GM23248 (cell line): Measurements from ENCODE around the gene FAM193A. TPM values are rescaled to one million over a fixed set of nuclear protein-coding genes. Genes with fewer than 3 reads are reported as not detected.
A peak's percentile ranks its signal among the peaks of the same experiment; 100 is the strongest.
"Not testable (repeated sequence)": the region's sequence is repeated elsewhere in the genome, so short reads cannot be mapped to it uniquely, and the experiment has no call there.

Experiments
- DNase-seq: peaks from one replicate; pipeline ENCODE4 v3.0.0-alpha.2; 2015
- H2AFZ ChIP-seq: fragments of 200-600 bp; sonication (generic); 2 replicates; pipeline ENCODE4 v1.6.1; 2016; ENCODE audit warnings: antibody characterized with exemption
- H3F3A ChIP-seq: fragments of 200-600 bp; sonication (generic); 2 replicates; pipeline ENCODE4 v1.6.1; 2016; ENCODE audit warnings: mild to moderate bottlenecking, antibody characterized with exemption, mixed run types; ENCODE audit not compliant: insufficient read depth
- H3K27ac ChIP-seq: fragments of 200-600 bp; sonication (generic); 2 replicates; pipeline ENCODE4 v1.5.1; 2016; ENCODE audit warnings: mild to moderate bottlenecking
- H3K27me3 ChIP-seq: fragments of 200-600 bp; sonication (generic); replicated peaks from 2 replicates; pipeline ENCODE4 v1.6.1; 2016; ENCODE audit warnings: mild to moderate bottlenecking; ENCODE audit not compliant: insufficient read depth
- H3K36me3 ChIP-seq: fragments of 200-600 bp; sonication (generic); 2 replicates; pipeline ENCODE4 v1.6.1; 2016; ENCODE audit warnings: low read depth, mild to moderate bottlenecking
- H3K4me1 ChIP-seq: fragments of 200-600 bp; sonication (generic); 2 replicates; pipeline ENCODE4 v1.6.1; 2016; ENCODE audit warnings: mild to moderate bottlenecking; ENCODE audit not compliant: insufficient read depth
- H3K4me2 ChIP-seq: fragments of 200-600 bp; sonication (generic); one replicate; pipeline ENCODE4 v1.6.1; 2016; ENCODE audit warnings: mild to moderate bottlenecking; ENCODE audit not compliant: unreplicated experiment
- H3K4me3 ChIP-seq: fragments of 200-600 bp; sonication (generic); 2 replicates; pipeline ENCODE4 v1.5.1; 2016; ENCODE audit warnings: mild to moderate bottlenecking
- H3K79me2 ChIP-seq: fragments of 200-600 bp; sonication (generic); 2 replicates; pipeline ENCODE4 v1.6.1; 2016; ENCODE audit warnings: mild to moderate bottlenecking; ENCODE audit not compliant: insufficient read depth
- H3K9ac ChIP-seq: fragments of 200-600 bp; sonication (generic); 2 replicates; pipeline ENCODE4 v1.6.1; 2016; ENCODE audit warnings: mild to moderate bottlenecking
- H3K9me2 ChIP-seq: fragments of 200-600 bp; sonication (generic); 2 replicates; pipeline ENCODE4 v1.6.1; 2016; ENCODE audit warnings: mixed run types, mild to moderate bottlenecking, moderate library complexity; ENCODE audit not compliant: insufficient read depth
- H3K9me3 ChIP-seq: fragments of 200-600 bp; sonication (generic); one replicate; pipeline ENCODE4 v1.6.1; 2017; ENCODE audit warnings: low read depth
- H4K20me1 ChIP-seq: fragments of 200-600 bp; sonication (generic); 2 replicates; pipeline ENCODE4 v1.6.0; 2016; ENCODE audit not compliant: insufficient read depth
- EZH2 ChIP-seq: fragments of 200-600 bp; sonication (generic); IDR thresholded peaks from 2 replicates; pipeline ENCODE4 v1.6.1; 2018; ENCODE audit warnings: antibody characterized with exemption, mild to moderate bottlenecking; ENCODE audit not compliant: insufficient read depth, poor library complexity, severe bottlenecking
- EZH2phosphoT487 ChIP-seq: fragments of 200-600 bp; sonication (generic); IDR thresholded peaks from 2 replicates; pipeline ENCODE4 v1.6.1; 2018; ENCODE audit warnings: antibody characterized with exemption, moderate library complexity, mild to moderate bottlenecking, low read depth; ENCODE audit not compliant: insufficient read depth
- WGBS, 2 experiments: methylation state at CpG; one replicate each; pipeline ENCODE4 v1.1.6; 2015 to 2017; ENCODE audit warnings: low lambda C conversion rate in 2 of 2, low coverage in 1 of 2; ENCODE audit errors: missing lambda C conversion rate in 2 of 2; 5-methylcytosine and 5-hydroxymethylcytosine counted together
- in situ Hi-C: fragments of 300-500 bp; cut with MboI; formaldehyde crosslinking; loops from 2 replicates; pipeline ENCODE4 v1.15.0; 2020
- polyA plus RNA-seq: library from polyadenylated mRNA; unstranded; fragments of >200 nt; fragmentation: Nextera tagmentation; extraction: Ambion mirVana; gene quantifications from 2 replicates; pipeline ENCODE4 v1.2.1, GENCODE V29; 2016
- total RNA-seq: library from RNA; depleted of rRNA; stranded (reverse); fragments of >200 nt; shearing (Covaris generic); gene quantifications from 2 replicates; pipeline ENCODE4 v1.2.3, GENCODE V29; 2014

Gene FAM193A
- total and polyA plus RNA-seq, 2 experiments from 2014 or later, result 5.0 to 19.0 TPM

DNA sequence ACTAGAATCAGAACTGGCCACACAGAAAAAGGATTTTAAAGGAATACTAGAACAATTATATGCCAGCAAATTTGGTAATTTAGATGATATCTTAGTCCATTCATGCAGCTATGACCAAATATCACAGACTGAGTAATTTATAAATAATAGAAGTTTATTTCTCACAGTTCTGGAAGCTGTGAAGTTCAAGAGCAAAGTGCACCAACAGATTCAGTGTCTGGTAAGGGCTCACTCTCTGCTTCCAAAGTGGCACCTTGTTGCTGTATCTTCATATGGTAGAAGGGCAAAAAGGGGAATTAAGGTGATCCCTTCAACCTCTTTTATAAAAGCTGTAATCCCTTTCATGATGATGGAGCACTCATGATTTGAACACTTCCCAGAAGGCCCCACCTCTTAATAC lies 199.4 kb downstream of the FAM193A start:
- DNase-seq, result no peak
- H3K27ac ChIP-seq, result no peak overlapping the region
- H3K79me2 ChIP-seq, result no peaks in the 10 kb centered on the region
- H3K4me1 ChIP-seq, result no peaks in the 10 kb centered on the region
- H3K4me3 ChIP-seq, result no peak overlapping the region
- no peak overlapping the region for H3K4me2 ChIP-seq
- no peaks in the 10 kb centered on the region for H4K20me1 ChIP-seq
- TF ChIP-seq EZH2, result no peak
- TF ChIP-seq EZH2phosphoT487, result no peak
- no peaks in the 10 kb centered on the region for H3K9me2 ChIP-seq
- no peaks in the 10 kb centered on the region for H3K9me3 ChIP-seq
- no peak overlapping the region for H2AFZ ChIP-seq
- no peak overlapping the region for H3K9ac ChIP-seq
- no peaks in the 10 kb centered on the region; the same call in 1 of the 2 replicates for H3K36me3 ChIP-seq
- in situ Hi-C loops, result no loop called here
- H3F3A ChIP-seq, result peaks cover 8% of the 10 kb centered on the region; the same call in 1 of the 2 replicates
- H3K27me3 ChIP-seq, result no peaks in the 10 kb centered on the region

DNA sequence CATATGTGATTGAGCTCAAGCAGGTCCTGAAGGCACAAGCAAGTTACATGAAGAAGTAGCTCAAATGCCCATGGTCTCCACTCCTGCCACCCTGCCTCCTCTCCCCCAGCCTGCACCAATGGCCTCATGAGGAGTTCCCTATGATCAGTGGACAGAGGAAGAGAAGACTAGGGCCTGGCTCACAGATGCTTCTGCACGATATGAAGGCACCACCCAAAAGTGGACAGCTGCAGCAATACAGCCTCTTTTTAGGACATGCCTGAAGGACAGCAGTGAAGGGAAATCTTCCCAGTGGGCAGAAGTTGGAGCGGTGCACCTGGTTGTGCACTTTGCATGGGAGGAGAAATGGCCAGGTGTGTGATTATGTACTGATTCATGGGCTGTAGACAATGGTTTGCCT lies 201.8 kb downstream of the FAM193A start:
- H3K36me3 ChIP-seq, H4K20me1 ChIP-seq, H3K9ac ChIP-seq, H3K4me2 ChIP-seq, H3K4me1 ChIP-seq, in situ Hi-C loops, H3K27ac ChIP-seq, H3K9me2 ChIP-seq, H3K27me3 ChIP-seq, H3F3A ChIP-seq, DNase-seq, H3K4me3 ChIP-seq, H3K9me3 ChIP-seq, H3K79me2 ChIP-seq, H2AFZ ChIP-seq: not testable (repeated sequence)
- WGBS, 2 experiments, result 93 to 100% methylated on average over 2 of the region's 2 CpGs

DNA sequence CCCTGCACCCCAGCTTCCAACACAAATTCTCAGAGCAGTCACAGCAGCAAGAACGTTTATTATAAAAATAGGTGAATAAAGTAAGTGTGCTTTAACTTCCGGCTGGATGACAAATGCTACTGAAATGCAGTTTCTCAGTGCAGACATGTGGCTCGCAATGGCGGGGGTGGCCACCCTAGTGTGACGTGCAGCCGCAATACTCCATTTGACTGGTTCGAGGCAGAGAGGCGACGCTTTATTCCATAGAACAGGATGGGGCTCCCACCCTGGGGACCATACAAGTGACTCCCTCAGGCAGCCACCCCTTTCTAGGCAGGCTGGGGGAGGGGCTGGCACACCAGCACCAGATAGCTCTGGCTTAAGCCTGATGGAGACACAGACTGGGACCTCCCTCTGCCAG lies 205.2 kb downstream of the FAM193A start:
- Histone ChIP-seq H3K36me3 (no peaks in the 10 kb centered on the region; the same call in 1 of the 2 replicates), H3K9ac (no peak overlapping the region)

GRCh38 chr4:2742081-2742822 lies 205.8 kb downstream of the FAM193A start:
- in situ Hi-C loops, result no loop called here

More for the DNA sequence above, 205.2 kb downstream of the FAM193A start:
- Histone ChIP-seq H3K4me2 (no peak overlapping the region), H3K9me3 (no peaks in the 10 kb centered on the region), H3K27me3 (no peaks in the 10 kb centered on the region), H2AFZ (no peak overlapping the region), H3K27ac (peak overlapping the region; percentile 6; the same call in 1 of the 2 replicates), H4K20me1 (no peaks in the 10 kb centered on the region), H3K9me2 (no peaks in the 10 kb centered on the region), H3F3A (peaks cover 3% of the 10 kb centered on the region; the same call in 1 of the 2 replicates), H3K79me2 (no peaks in the 10 kb centered on the region), H3K4me1 (peaks cover 17% of the 10 kb centered on the region), H3K4me3 (no peak overlapping the region)
- WGBS, 2 experiments, result 72 to 75% methylated on average over 9 of the region's 9 CpGs
- in situ Hi-C loops, result no loop called here
- TF ChIP-seq EZH2phosphoT487 (no peak), EZH2 (no peak)
- DNase-seq, result peak; percentile 41

More at GRCh38 chr4:2742081-2742822, 205.8 kb downstream of the FAM193A start:
- Histone ChIP-seq H3K9me3 (no peaks in the 10 kb centered on the region), H3F3A (no peaks in the 10 kb centered on the region), H3K79me2 (no peaks in the 10 kb centered on the region), H3K4me3 (no peak overlapping the region), H3K4me2 (no peak overlapping the region), H2AFZ (no peak overlapping the region), H3K9me2 (no peaks in the 10 kb centered on the region), H3K9ac (no peak overlapping the region), H3K4me1 (peaks cover 18% of the 10 kb centered on the region), H3K27me3 (no peaks in the 10 kb centered on the region), H3K36me3 (no peaks in the 10 kb centered on the region; the same call in 1 of the 2 replicates), H3K27ac (no peak overlapping the region; the same call in 1 of the 2 replicates), H4K20me1 (no peaks in the 10 kb centered on the region)
- TF ChIP-seq EZH2phosphoT487 (no peak), EZH2 (no peak)
- DNase-seq, result no peak
- 97% methylated on average over 27 of the region's 27 CpGs for WGBS, 2 experiments
